H1 (cell line): ENCODE data around the gene FAM8A1.

Experiments
- BRCA1 ChIP-seq: IDR thresholded peaks from 2 replicates; pipeline ENCODE4 v1.6.1; 2012; ENCODE audit warnings: low read depth, low read length, improper control_type of control experiment
- CREB1 ChIP-seq: IDR thresholded peaks from 2 replicates; pipeline ENCODE4 v1.6.1; 2012; ENCODE audit warnings: inconsistent platforms
- CTCF ChIP-seq, 3 experiments: IDR thresholded peaks; 1 replicate in 2 of 3; 2 replicates in 1 of 3; pipeline versions ENCODE4 v1.5.1 to v1.6.1; 2011; ENCODE audit warnings: low read length in 3 of 3, mild to moderate bottlenecking in 3 of 3, inconsistent platforms in 2 of 3, low read depth in 1 of 3, moderate library complexity in 1 of 3; ENCODE audit not compliant: insufficient read depth in 1 of 3; ENCODE audit errors: control extremely low read depth in 1 of 3
- EP300 ChIP-seq, 2 experiments: IDR thresholded peaks; 1 replicate in 1 of 2; 2 replicates in 1 of 2; pipeline ENCODE4 v1.6.1; 2011 to 2012; ENCODE audit warnings: low read depth in 2 of 2, low read length in 2 of 2, mild to moderate bottlenecking in 2 of 2, borderline replicate concordance in 1 of 2, inconsistent platforms in 1 of 2, moderate library complexity in 1 of 2
- PHF8 ChIP-seq: fragments of 200-600 bp; sonication (generic); conservative IDR thresholded peaks from 2 replicates; pipeline ENCODE4 v1.7.1; 2012; ENCODE audit warnings: low read depth, mild to moderate bottlenecking, inconsistent platforms, low read length, moderate library complexity
- POLR2AphosphoS5 ChIP-seq: IDR thresholded peaks from 2 replicates; pipeline ENCODE4 v1.6.1; 2011; ENCODE audit warnings: low read depth, low read length
- RFX5 ChIP-seq: IDR thresholded peaks from 2 replicates; pipeline ENCODE4 v1.6.1; 2011; ENCODE audit warnings: low read depth, low read length, improper control_type of control experiment, borderline replicate concordance
- SUZ12 ChIP-seq: fragments of 200-600 bp; sonication (generic); IDR thresholded peaks from 2 replicates; pipeline ENCODE4 v1.6.1; 2012; ENCODE audit warnings: mild to moderate bottlenecking, inconsistent platforms, low read length, moderate library complexity, mixed read lengths
- YY1 ChIP-seq: IDR thresholded peaks from 2 replicates; pipeline ENCODE4 v1.6.1; 2011; ENCODE audit warnings: low read depth, mild to moderate bottlenecking, low read length
- ZNF274 ChIP-seq: IDR thresholded peaks from 2 replicates; pipeline ENCODE4 v1.7.0; 2012; ENCODE audit warnings: low read length, borderline replicate concordance; ENCODE audit errors: extremely low read depth
- TF ChIP-seq, protein P1 (sequence below): IDR thresholded peaks from 2 replicates; pipeline ENCODE4 v1.6.1; 2011; ENCODE audit warnings: low read depth, mild to moderate bottlenecking, low read length; ENCODE audit not compliant: insufficient read depth

DNA sequence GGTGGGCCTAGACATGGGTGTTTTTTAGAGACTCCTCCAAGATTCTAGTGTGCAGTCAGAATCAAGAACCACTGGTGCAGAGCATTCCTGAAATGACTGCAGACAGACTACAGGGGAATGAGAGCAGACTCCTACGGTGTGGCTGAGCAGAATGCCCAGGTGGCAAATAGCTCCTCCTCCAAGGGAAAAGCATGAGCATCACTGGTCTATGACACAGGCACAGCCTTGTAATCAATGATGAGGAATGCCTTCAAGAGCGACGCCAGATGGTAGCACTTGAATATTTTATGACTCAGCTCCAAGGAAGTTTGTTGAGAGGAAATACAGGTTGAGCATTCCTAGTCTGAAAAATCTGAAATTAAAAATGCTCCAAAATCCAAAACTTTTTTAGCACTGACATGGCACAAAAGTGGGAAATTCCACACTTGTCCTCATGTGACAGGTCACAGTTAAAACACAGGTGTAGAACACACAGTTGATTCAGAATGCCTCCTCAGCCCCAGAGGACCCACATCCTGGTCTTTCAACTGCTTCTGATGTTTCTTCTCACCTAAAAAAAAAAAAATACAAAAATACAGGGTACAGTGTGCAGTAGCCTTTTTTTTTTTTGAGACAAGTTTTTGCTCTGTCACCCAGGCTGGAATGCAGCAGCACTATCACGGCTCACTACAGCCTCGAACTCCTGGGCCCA, 10.6 kb upstream of the FAM8A1 start:
- TF ChIP-seq EP300 (IDR thresholded peaks at IDR 0.05; ENCODE audit: borderline replicate concordance in 1 of 2, low read depth in 2 of 2, low read length in 2 of 2) = no peak
- no peak for TF ChIP-seq ZNF274
- TF ChIP-seq CTCF (IDR thresholded peaks at IDR 0.05; ENCODE audit: control extremely low read depth in 1 of 3, insufficient read depth in 1 of 3, low read depth in 1 of 3, low read length in 3 of 3) = no peak
- TF ChIP-seq PHF8 = no peak
- no peak for TF ChIP-seq CREB1
- no peak for TF ChIP-seq YY1
- no peak for TF ChIP-seq BRCA1
- TF ChIP-seq SUZ12 = no peak
- TF ChIP-seq POLR2AphosphoS5 = no peak
- TF ChIP-seq, protein P1, sequence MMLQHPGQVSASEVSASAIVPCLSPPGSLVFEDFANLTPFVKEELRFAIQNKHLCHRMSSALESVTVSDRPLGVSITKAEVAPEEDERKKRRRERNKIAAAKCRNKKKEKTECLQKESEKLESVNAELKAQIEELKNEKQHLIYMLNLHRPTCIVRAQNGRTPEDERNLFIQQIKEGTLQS = no peak
- TF ChIP-seq RFX5 = no peak
